ENCODE measurements around the gene CRYL1. TPM values are rescaled to one million over a fixed set of nuclear protein-coding genes. Genes with fewer than 3 reads are reported as not detected.
A peak's percentile ranks its signal among the peaks of the same experiment; 100 is the strongest.

The CRYL1 gene
- total and polyA plus RNA-seq, 2 experiments from 2014 or later, result 41.6 to 43.6 TPM

GRCh38 chr13:20430296-20430695, 95.4 kb downstream of the CRYL1 start:
- H3K4me1 ChIP-seq (ENCODE audit: low read depth), result no peaks in the 10 kb centered on the region
- DNase-seq (ENCODE audit: low read depth in 1 of 2, low spot score in 1 of 2), result no peak
- H3K27ac ChIP-seq, result no peak overlapping the region
- TF ChIP-seq, protein P1, sequence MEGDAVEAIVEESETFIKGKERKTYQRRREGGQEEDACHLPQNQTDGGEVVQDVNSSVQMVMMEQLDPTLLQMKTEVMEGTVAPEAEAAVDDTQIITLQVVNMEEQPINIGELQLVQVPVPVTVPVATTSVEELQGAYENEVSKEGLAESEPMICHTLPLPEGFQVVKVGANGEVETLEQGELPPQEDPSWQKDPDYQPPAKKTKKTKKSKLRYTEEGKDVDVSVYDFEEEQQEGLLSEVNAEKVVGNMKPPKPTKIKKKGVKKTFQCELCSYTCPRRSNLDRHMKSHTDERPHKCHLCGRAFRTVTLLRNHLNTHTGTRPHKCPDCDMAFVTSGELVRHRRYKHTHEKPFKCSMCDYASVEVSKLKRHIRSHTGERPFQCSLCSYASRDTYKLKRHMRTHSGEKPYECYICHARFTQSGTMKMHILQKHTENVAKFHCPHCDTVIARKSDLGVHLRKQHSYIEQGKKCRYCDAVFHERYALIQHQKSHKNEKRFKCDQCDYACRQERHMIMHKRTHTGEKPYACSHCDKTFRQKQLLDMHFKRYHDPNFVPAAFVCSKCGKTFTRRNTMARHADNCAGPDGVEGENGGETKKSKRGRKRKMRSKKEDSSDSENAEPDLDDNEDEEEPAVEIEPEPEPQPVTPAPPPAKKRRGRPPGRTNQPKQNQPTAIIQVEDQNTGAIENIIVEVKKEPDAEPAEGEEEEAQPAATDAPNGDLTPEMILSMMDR (IDR thresholded peaks at IDR 0.05; ENCODE audit: low read depth, low read length), result no peak
- H3K27me3 ChIP-seq, result no peaks in the 10 kb centered on the region
- H3K4me3 ChIP-seq, result no peak overlapping the region
- no peaks in the 10 kb centered on the region for H3K9me3 ChIP-seq (ENCODE audit: low read depth)
- no peaks in the 10 kb centered on the region for H3K36me3 ChIP-seq

DNA sequence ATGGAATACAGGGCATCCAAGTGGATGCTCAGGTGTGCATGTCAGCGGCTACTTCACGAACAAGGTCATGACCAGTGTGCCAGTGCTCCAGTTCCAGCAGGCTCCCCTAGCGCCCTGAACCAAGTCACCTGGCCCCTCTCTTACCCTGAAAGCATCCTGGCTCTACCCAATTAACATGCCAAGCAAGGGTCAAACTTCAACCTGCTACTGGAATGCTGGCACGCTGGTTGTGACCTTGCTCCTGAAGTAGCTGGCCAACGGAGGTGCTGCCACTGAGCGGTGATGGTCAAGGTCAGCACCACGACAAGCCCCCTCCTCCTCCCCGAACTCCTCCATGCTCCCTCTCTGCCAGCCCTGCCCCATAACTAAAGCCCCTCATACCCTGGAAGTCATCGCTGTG, 96.0 kb downstream of the CRYL1 start:
- TF ChIP-seq, protein P1 (IDR thresholded peaks at IDR 0.05; ENCODE audit: low read depth, low read length), result no peak
- Histone ChIP-seq H3K4me1 (ENCODE audit: low read depth) (no peaks in the 10 kb centered on the region), H3K27ac (no peak overlapping the region), H3K9me3 (ENCODE audit: low read depth) (no peaks in the 10 kb centered on the region), H3K36me3 (no peaks in the 10 kb centered on the region), H3K4me3 (no peak overlapping the region), H3K27me3 (no peaks in the 10 kb centered on the region)
- DNase-seq (ENCODE audit: low read depth in 1 of 2, low spot score in 1 of 2), result no peak

GRCh38 chr13:20428666-20429644, 96.7 kb downstream of the CRYL1 start:
- H3K9me3 ChIP-seq (ENCODE audit: low read depth), result no peaks in the 10 kb centered on the region
- TF ChIP-seq, protein P1 (IDR thresholded peaks at IDR 0.05; ENCODE audit: low read depth, low read length), result no peak
- no peak overlapping the region for H3K27ac ChIP-seq
- DNase-seq (ENCODE audit: low read depth in 1 of 2, low spot score in 1 of 2), result no peak
- H3K4me3 ChIP-seq, result no peak overlapping the region
- H3K4me1 ChIP-seq (ENCODE audit: low read depth), result no peaks in the 10 kb centered on the region
- H3K27me3 ChIP-seq, result no peaks in the 10 kb centered on the region
- H3K36me3 ChIP-seq, result no peaks in the 10 kb centered on the region

DNA sequence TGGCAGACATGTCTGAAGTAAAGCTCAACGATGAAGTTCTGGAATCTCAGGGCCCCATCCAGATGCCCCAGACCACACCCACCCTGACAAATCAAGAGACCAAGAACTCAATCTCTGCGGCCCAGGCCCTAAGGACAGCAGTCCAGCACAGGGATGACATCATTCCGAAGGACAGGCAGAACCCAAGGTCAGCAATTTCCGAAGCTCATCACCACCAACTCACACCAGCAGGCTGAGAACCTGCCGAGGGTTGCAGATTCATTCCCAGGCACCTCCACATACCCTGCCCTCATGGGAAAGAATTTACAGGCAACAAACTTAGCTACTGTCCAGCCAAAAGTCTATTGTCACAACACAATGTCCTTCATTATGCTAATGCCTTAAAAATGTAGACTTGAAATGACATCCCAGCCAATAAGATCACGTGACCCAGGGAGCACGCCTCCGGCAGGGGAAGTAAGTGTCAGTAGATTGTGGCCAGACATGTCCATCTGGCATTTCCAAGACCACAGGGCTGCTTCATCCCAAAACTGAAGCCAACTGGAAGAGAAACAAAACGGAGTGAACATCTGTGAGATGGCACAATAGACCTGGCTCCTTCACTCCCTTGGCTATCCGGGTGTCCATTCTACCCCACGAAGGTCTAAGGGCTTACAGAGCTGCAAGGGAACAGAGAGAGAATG, 98.8 kb downstream of the CRYL1 start:
- TF ChIP-seq, protein P1 (IDR thresholded peaks at IDR 0.05; ENCODE audit: low read depth, low read length), result no peak
- H3K27me3 ChIP-seq, result no peaks in the 10 kb centered on the region
- no peaks in the 10 kb centered on the region for H3K9me3 ChIP-seq (ENCODE audit: low read depth)
- H3K4me3 ChIP-seq, result no peak overlapping the region
- no peaks in the 10 kb centered on the region for H3K36me3 ChIP-seq
- peak in 1 of 2 donors; percentile 36 for DNase-seq (ENCODE audit: low read depth in 1 of 2, low spot score in 1 of 2)
- no peak overlapping the region for H3K27ac ChIP-seq
- no peaks in the 10 kb centered on the region for H3K4me1 ChIP-seq (ENCODE audit: low read depth)

DNA sequence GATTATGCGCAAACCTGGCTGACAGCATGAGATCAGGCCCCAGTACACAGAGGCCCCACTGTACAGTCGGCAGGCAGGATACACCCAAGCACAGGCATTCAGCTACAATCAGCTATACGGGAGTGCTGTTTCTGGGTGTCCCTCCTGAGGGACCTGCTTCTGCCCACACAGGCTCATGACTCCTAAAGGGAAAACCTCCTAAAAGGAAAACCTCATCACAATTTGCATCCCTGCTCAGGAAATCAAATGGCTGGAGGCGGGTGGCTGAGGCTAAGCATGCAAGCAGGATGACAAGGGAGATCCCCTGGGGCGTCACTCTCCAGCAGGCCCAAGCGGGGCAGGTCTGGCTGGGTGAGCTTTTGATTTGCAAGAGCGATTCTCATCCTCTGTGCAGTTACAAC, 99.8 kb downstream of the CRYL1 start:
- Histone ChIP-seq H3K4me1 (ENCODE audit: low read depth) (no peaks in the 10 kb centered on the region), H3K9me3 (ENCODE audit: low read depth) (no peaks in the 10 kb centered on the region), H3K27ac (no peak overlapping the region), H3K36me3 (no peaks in the 10 kb centered on the region), H3K27me3 (no peaks in the 10 kb centered on the region), H3K4me3 (no peak overlapping the region)
- TF ChIP-seq, protein P1 (IDR thresholded peaks at IDR 0.05; ENCODE audit: low read depth, low read length), result no peak
- no peak for DNase-seq (ENCODE audit: low read depth in 1 of 2, low spot score in 1 of 2)

Data from cardiac muscle cell (in vitro differentiated cells and primary cell).